ENCODE results near the gene CDH22.

Gene CDH22

GRCh38 chr20:46268131-46268614, 40.1 kb downstream of the CDH22 start:
- DNase-seq (ENCODE audit: low read depth in 2 of 2) = no peak

- no peak for DNase-seq (ENCODE audit: low read depth in 2 of 2)
Measured at GRCh38 chr20:46267108-46268105, 40.9 kb downstream of the CDH22 start.

GRCh38 chr20:46265539-46265938, 42.8 kb downstream of the CDH22 start:
- DNase-seq (ENCODE audit: low read depth in 2 of 2) = no peak

GRCh38 chr20:46264391-46265266, 43.7 kb downstream of the CDH22 start:
- DNase-seq (ENCODE audit: low read depth in 2 of 2) = no peak

GRCh38 chr20:46261456-46262253, 46.6 kb downstream of the CDH22 start:
- no peak for DNase-seq (ENCODE audit: low read depth in 2 of 2)

GRCh38 chr20:46260936-46261454, 47.3 kb downstream of the CDH22 start:
- DNase-seq (ENCODE audit: low read depth in 2 of 2) = no peak

- DNase-seq (ENCODE audit: low read depth in 2 of 2) = no peak
Measured at GRCh38 chr20:46260480-46260879, 47.8 kb downstream of the CDH22 start.

GRCh38 chr20:46259260-46259859, 48.9 kb downstream of the CDH22 start:
- no peak for DNase-seq (ENCODE audit: low read depth in 2 of 2)

- no peak for DNase-seq (ENCODE audit: low read depth in 2 of 2)
Measured at GRCh38 chr20:46257887-46258286, 50.4 kb downstream of the CDH22 start.

- DNase-seq (ENCODE audit: low read depth in 2 of 2) = no peak
Measured at GRCh38 chr20:46256293-46256692, 52.0 kb downstream of the CDH22 start.

- DNase-seq (ENCODE audit: low read depth in 2 of 2) = no peak
Measured at GRCh38 chr20:46255440-46256104, 52.7 kb downstream of the CDH22 start.

- no peak for DNase-seq (ENCODE audit: low read depth in 2 of 2)
Measured at GRCh38 chr20:46253391-46253790, 54.9 kb downstream of the CDH22 start.

- no peak for DNase-seq (ENCODE audit: low read depth in 2 of 2)
Measured at GRCh38 chr20:46252352-46253091, 55.8 kb downstream of the CDH22 start.

GRCh38 chr20:46251211-46251673, 57.1 kb downstream of the CDH22 start:
- no peak for DNase-seq (ENCODE audit: low read depth in 2 of 2)

GRCh38 chr20:46250772-46251171, 57.5 kb downstream of the CDH22 start:
- no peak for DNase-seq (ENCODE audit: low read depth in 2 of 2)

GRCh38 chr20:46249671-46250070, 58.6 kb downstream of the CDH22 start:
- no peak for DNase-seq (ENCODE audit: low read depth in 2 of 2)

- no peak for DNase-seq (ENCODE audit: low read depth in 2 of 2)
Measured at GRCh38 chr20:46246559-46246958, 61.7 kb downstream of the CDH22 start.

- no peak for DNase-seq (ENCODE audit: low read depth in 2 of 2)
Measured at GRCh38 chr20:46243707-46244628, 64.3 kb downstream of the CDH22 start.
